ENCODE measurements around the gene PTPN14.

GRCh38 chr1:214301526-214301925, 249.9 kb downstream of the PTPN14 start:
- TF ChIP-seq EZH2phosphoT487 (IDR thresholded peaks at IDR 0.05; ENCODE audit: low read length) (no peak), CTCF (IDR thresholded peaks at IDR 0.05; ENCODE audit: low read length) (no peak), EZH2 (optimal IDR thresholded peaks at IDR 0.05; ENCODE audit: low read depth, low read length) (no peak)
